HG03025 (cell line): ENCODE results near the gene PASK.

Source experiments
- ATAC-seq: cut with Tn5 transposase; IDR thresholded peaks from one replicate; pipeline ENCODE4 v1.9.1; 2021; ENCODE audit warnings: mild to moderate bottlenecking, moderate library complexity; ENCODE audit not compliant: unreplicated experiment, low FRiP score

The PASK gene

DNA sequence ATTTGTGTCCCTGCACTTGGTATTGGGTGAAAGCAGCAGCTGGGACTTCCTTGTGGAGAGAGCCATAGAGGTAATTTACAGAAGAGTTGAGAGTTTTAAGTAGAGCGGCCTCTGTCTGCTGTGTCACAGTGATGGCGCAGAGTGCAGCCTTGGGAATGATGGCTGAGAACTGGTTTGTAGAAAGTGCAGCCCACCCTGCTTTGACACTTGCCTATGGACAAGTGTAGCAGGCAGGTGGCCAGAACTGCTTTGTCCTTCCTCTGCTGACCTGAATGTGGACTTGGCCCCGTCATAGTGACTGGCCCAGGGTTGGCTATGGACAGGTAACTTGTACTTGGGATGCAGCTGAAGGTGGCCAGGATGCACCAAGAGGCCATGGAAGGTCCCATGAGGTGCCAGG, 32.9 kb upstream of the PASK start:
- ATAC-seq: no peak

GRCh38 chr2:241180495-241180894, 31.2 kb upstream of the PASK start:
- ATAC-seq: no peak

DNA sequence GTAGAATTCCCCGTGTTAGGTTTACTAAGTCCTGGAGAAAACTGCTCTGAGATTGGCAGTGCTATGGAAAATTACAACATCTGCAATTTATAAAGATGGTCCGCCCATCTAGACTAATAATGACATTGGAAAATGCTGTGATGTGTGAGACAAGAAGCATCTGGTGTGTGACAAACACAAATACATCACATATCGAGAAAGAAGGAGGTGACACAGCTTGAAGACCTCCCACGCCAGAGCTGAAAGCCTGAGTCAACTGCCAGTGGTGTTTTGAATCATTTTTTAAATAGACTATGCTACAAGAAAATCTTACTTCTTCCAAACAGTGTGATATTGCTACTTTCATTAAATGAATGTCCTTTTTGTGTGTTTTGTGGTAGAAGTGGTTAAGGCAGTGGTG, 30.6 kb upstream of the PASK start:
- no peak for ATAC-seq

- no peak for ATAC-seq
These were observed 29.7 kb upstream of the PASK start for GRCh38 chr2:241178961-241179360.

DNA sequence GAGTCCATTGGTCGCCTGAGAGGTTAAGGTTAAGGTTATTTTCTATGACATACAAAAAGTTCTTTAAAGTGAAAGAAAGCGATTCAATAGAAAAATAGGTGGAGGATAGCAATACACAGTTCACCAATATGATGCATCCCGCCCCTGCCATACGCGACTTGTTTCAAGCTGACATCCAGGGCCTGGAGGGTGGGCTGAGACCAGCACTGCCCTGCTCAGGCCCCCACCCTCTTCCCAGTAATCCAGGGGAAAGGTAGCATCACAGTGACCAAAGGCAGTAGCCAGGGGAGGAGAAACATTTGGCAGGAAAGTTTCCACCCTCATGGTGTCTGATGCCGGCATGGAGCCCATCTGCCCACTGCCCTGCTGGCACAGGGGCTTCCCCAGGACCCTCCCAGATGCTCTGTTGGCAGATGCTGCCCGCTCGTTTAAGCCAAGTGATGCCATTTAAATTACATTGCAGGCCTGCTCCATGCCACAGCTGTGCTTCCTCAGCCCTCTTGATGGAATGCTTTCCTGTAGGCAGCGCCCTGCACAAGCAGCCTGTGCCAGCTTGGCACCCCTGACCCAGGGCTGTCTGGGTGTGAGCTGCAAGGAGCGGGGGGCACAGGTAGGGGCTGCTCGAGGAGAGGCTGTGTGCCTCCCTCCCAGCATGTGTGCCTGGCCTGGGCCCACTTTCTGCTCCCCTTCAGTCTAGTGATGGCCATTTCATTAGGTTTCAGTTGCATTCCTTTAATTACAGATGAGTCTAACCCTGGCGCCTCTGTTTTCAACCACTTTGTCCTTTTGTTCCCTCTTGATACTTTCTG, 28.5 kb upstream of the PASK start:
- ATAC-seq: no peak

GRCh38 chr2:241173557-241173956, 24.3 kb upstream of the PASK start:
- no peak for ATAC-seq

GRCh38 chr2:241168366-241168765, 19.1 kb upstream of the PASK start:
- ATAC-seq: no peak

- ATAC-seq: no peak
These were observed 14.4 kb upstream of the PASK start for GRCh38 chr2:241163601-241164118.

DNA sequence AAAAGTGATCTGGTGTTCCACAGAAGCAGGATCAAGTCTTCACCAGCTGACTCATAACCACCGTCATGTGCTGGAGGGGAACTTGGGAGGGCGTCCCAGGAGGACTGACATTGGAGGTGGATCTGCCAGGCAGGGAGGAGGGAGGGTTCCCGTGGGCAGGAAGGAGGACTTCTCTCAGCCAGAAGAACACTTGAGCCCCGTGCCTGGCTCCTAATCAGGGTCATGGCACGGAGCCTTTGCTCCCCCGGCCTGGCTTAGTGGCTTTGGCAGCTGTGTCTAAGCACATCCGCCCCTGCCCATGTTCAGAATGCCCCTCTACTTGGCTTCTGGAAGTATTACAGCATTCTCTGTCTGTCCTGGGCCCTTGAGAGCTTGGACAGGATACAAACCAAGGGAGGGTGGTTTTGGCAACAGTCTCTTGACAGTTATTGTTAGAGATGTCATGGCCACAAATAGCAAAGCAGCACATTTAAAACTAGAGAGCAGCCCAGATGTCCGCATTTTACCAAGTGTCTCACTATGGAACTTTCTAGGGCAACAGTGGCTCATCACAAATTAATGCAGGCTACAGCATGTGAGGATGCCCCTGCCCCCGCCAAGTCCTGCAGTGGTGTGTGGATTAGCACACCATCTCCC, 12.5 kb upstream of the PASK start:
- no peak for ATAC-seq

DNA sequence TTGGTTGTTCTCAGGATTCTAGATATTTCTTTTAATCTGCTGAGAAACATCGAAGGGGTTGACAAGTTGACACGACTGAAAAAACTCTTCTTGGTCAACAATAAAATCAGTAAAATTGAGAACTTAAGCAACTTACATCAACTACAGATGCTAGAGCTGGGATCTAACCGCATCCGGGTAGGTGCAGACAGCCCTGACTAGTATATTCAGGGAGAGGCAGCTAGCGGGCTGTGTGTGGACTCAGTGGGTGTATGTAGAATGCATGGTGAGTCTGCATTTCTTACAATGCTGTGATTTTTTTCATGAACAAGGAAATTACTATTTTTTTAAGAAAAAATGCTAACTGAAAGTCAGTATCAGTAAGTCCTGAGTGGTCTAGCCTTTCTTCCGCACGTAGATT, 11.0 kb upstream of the PASK start:
- no peak for ATAC-seq

- ATAC-seq: no peak
These were observed 9.8 kb upstream of the PASK start for GRCh38 chr2:241159116-241159515.

GRCh38 chr2:241158546-241158900, 9.3 kb upstream of the PASK start:
- no peak for ATAC-seq

DNA sequence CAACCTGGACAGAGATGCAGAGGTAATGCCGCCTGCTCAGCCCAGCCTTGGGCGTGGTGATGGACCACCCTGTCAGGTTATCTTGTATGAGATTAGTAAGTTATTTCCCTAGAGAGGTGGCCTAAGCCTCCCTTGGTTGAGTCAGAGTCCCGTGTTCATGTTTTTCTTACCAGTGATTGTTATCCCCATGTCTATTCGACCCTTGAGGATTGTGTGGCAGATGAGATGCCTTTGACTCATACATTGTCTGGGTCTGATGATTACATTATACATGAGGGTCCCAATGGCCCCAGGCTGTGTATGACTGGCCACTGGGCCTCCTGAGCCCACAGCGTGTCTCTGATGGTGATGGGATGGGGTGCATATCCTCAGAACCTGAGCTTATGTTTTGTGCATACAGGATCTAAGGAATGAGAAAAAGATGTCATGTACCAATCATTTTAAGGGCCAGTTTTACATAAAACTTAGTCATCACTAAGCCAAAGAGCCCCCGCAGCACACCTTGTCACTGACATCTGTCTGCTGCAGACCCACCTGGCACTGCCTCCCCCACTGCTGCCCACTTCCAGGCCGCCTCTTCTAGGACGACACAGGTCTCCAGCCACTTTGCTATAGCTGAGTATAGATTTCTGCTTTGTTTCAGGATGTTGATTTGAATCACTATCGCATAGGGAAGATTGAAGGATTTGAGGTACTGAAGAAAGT, 8.7 kb upstream of the PASK start:
- ATAC-seq: no peak

DNA sequence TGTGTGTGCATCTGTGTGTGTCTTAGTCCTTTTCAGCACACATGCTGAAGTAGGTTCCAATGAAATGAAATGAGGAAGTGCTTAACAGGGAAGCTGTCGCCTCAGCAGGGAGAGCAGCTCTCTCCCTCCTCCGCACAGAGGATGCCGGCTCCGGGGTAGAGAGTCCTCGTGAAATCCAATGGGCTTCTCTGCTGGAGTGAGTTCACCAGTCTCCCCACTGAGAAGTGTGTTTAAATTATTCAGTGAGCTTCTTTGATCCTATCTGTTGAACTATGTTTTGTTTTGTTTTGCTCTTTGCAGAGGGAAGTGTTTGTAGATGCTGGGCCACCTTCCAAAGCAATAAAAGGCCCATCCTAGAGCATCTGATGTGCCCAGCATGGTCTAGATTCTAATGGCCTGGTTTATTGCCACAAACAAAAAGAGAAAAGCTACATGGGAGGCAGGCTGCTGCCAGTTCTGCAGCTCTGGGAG, 7.7 kb upstream of the PASK start:
- no peak for ATAC-seq

DNA sequence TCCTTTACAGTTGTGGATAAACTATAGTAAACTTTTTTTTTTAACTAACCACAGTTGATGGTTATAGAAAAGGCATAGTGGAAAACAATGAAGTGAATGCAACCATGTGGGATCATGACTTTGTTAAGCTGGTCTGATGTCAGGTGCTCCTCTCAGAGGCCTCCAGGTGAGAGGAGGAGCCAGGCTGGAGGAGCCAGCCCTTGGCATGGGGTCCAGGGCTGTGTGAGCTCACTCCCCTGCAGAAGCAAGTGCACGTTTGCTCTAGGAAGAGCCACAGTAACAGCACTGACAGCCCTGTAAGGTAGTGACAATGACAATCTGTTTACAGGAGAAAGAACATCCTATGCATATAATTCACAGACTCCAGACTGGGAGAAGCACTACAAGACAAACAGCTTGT, 6.7 kb upstream of the PASK start:
- ATAC-seq: no peak

GRCh38 chr2:241154915-241155314, 5.6 kb upstream of the PASK start:
- ATAC-seq: no peak

GRCh38 chr2:241153616-241154015, 4.3 kb upstream of the PASK start:
- ATAC-seq: no peak

DNA sequence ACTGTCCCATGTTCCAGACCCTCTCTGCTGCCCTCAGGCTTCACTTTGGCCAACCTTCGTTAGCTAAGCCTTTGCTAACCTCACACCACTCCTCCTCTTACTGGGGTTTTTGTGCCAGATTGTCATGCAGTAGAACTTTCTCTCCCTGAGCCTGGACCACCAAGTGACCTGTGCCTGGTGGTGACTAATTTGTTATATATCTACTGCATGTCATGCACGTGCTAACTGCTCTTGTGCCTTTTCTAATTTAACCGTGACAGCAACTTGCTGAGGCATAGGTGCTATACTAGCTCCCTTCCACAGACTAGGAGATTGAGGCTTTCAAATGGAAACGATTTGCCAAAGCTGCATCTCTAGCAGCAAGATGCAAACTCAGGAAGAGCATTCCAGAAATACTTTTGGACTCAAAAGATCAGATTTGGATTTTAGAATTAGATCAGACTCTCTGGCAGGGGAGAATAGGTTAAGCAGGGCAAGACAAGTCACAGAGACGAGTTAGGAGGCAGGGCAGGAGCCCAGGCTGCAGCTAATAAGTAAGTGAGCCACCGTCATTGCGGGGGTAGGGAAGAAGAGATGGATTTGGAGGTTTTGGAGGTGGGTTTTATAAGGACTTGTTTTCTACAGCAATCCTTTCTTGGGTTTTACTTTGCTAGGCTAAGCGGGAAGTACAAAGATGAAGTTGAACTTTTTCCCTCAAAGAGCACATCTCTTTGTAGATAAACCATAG, 2.8 kb upstream of the PASK start:
- no peak for ATAC-seq

GRCh38 chr2:241150660-241151530, 1.6 kb upstream of the PASK start:
- no peak for ATAC-seq
